ENCODE results near the gene SYCE1L.

- TF ChIP-seq CTCF (optimal IDR thresholded peaks at IDR 0.05 in 1 of 3, IDR thresholded peaks at IDR 0.05 in 1 of 3, conservative IDR thresholded peaks at IDR 0.05 in 1 of 3; ENCODE audit: extremely low read depth in 1 of 3, insufficient read depth in 2 of 3, low read length in 3 of 3) (no peak), EZH2 (IDR thresholded peaks at IDR 0.05; ENCODE audit: low read length) (no peak)
These were observed 34.8 kb downstream of the SYCE1L start for GRCh38 chr16:77233799-77234519.

Data from keratinocyte (primary cell).